GM19395 (cell line): ENCODE results near the gene PITPNM3.
"Not testable (repeated sequence)": the region's sequence is repeated elsewhere in the genome, so short reads cannot be mapped to it uniquely, and the experiment has no call there.

Source experiments
- ATAC-seq: cut with Tn5 transposase; IDR thresholded peaks from one replicate; pipeline ENCODE4 v1.9.1; 2021; ENCODE audit warnings: mild to moderate bottlenecking, moderate library complexity; ENCODE audit not compliant: unreplicated experiment

PITPNM3 gene

GRCh38 chr17:6483507-6483906 is 72.8 kb downstream of the PITPNM3 start:
- no peak for ATAC-seq

- ATAC-seq, result not testable (repeated sequence)
Measured at GRCh38 chr17:6482796-6483195, 73.6 kb downstream of the PITPNM3 start.

GRCh38 chr17:6482105-6482455 is 74.3 kb downstream of the PITPNM3 start:
- no peak for ATAC-seq

GRCh38 chr17:6480303-6480675 is 76.1 kb downstream of the PITPNM3 start:
- ATAC-seq, result no peak

GRCh38 chr17:6479622-6480302 is 76.6 kb downstream of the PITPNM3 start:
- ATAC-seq, result no peak

GRCh38 chr17:6478486-6478885 is 77.9 kb downstream of the PITPNM3 start:
- ATAC-seq, result no peak

GRCh38 chr17:6477831-6478383 is 78.4 kb downstream of the PITPNM3 start:
- ATAC-seq, result no peak

- ATAC-seq, result no peak
Measured at GRCh38 chr17:6476810-6477179, 79.6 kb downstream of the PITPNM3 start.

GRCh38 chr17:6476076-6476809 is 80.1 kb downstream of the PITPNM3 start:
- no peak for ATAC-seq

GRCh38 chr17:6475411-6475810 is 80.9 kb downstream of the PITPNM3 start:
- no peak for ATAC-seq

- no peak for ATAC-seq
Measured at GRCh38 chr17:6474906-6475305, 81.4 kb downstream of the PITPNM3 start.

- ATAC-seq, result no peak
Measured at GRCh38 chr17:6474376-6474775, 82.0 kb downstream of the PITPNM3 start.

- ATAC-seq, result no peak
Measured at GRCh38 chr17:6473128-6473767, 83.1 kb downstream of the PITPNM3 start.

- ATAC-seq, result no peak
Measured at GRCh38 chr17:6472517-6472916, 83.8 kb downstream of the PITPNM3 start.

- no peak for ATAC-seq
Measured at GRCh38 chr17:6471531-6472465, 84.6 kb downstream of the PITPNM3 start.

GRCh38 chr17:6470751-6471521 is 85.4 kb downstream of the PITPNM3 start:
- ATAC-seq, result no peak

GRCh38 chr17:6470146-6470718 is 86.1 kb downstream of the PITPNM3 start:
- no peak for ATAC-seq

- ATAC-seq, result no peak
Measured at GRCh38 chr17:6468051-6468790, 88.1 kb downstream of the PITPNM3 start.

GRCh38 chr17:6467567-6467966 is 88.8 kb downstream of the PITPNM3 start:
- ATAC-seq, result no peak
